Astrocyte of the cerebellum (primary cell): ENCODE results near the gene CXCL16.

Experiments
- DNase-seq: peaks from one replicate; pipeline ENCODE4 v3.0.0-alpha.2; 2011; ENCODE audit warnings: low read depth
- H3K4me3 ChIP-seq: 2 replicates; pipeline ENCODE4 v1.5.1; 2011; ENCODE audit warnings: mild to moderate bottlenecking, low read depth, low read length, moderate library complexity
- in situ Hi-C: cut with HindIII; loops from 2 replicates; pipeline ENCODE4 v1.10.0; 2017; ENCODE audit warnings: low sequenced_read_pairs
- TF ChIP-seq, protein P1 (sequence below): IDR thresholded peaks from 2 replicates; pipeline ENCODE4 v1.5.1; 2012; ENCODE audit warnings: low read length, low read depth, moderate library complexity, mild to moderate bottlenecking; ENCODE audit errors: missing control alignments

The CXCL16 gene

DNA sequence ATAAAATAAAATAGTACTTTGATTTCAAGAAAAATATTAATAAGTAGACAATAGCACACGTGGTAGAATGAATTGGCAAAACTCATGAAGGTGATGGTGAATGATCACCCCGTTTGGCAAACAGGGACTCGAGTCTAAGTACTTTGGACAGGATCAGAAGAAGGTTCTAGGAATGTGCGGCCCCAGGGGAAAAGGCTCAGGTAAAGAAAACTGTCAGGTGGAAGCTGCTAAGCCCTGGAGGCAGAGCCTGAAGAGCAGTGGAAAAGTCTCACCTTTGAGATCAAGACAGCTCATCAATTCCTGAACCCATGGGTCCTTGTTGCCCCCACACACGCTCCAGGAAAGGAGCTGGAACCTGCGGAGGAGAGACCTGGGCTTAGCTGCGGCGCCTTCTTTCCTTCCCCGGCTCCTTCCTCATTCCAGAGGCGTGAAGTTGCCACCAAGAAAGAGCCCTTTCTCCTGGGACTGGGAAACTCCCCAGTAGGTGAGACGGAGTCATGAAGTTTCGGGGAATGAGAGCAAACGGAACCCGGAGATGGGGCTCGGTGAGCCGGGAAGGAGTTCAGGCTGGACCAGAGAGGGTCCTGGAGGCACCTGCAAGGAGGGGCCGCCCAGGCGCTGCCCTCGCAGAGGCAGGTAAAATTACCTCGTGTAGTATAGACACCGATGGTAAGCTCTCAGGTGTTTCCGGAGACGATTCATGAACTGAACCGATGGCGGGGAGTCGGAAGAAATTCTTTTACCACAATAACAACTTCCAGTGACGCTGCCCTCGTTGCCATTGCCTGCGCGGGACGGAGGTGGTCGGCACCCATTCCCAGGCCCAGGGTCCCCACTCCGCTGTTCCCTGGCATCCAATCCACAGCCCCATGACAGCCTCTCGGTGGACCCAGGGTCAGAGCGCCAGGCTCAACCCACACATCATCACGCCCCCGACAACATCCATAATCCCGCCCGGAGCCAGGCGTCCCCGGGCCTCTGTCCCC is 1.3 kb downstream of the CXCL16 start:
- TF ChIP-seq, protein P1, sequence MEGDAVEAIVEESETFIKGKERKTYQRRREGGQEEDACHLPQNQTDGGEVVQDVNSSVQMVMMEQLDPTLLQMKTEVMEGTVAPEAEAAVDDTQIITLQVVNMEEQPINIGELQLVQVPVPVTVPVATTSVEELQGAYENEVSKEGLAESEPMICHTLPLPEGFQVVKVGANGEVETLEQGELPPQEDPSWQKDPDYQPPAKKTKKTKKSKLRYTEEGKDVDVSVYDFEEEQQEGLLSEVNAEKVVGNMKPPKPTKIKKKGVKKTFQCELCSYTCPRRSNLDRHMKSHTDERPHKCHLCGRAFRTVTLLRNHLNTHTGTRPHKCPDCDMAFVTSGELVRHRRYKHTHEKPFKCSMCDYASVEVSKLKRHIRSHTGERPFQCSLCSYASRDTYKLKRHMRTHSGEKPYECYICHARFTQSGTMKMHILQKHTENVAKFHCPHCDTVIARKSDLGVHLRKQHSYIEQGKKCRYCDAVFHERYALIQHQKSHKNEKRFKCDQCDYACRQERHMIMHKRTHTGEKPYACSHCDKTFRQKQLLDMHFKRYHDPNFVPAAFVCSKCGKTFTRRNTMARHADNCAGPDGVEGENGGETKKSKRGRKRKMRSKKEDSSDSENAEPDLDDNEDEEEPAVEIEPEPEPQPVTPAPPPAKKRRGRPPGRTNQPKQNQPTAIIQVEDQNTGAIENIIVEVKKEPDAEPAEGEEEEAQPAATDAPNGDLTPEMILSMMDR = no peak
- DNase-seq = no peak
- in situ Hi-C loops = no loop called here
- peak overlapping the region; percentile 60 for H3K4me3 ChIP-seq

DNA sequence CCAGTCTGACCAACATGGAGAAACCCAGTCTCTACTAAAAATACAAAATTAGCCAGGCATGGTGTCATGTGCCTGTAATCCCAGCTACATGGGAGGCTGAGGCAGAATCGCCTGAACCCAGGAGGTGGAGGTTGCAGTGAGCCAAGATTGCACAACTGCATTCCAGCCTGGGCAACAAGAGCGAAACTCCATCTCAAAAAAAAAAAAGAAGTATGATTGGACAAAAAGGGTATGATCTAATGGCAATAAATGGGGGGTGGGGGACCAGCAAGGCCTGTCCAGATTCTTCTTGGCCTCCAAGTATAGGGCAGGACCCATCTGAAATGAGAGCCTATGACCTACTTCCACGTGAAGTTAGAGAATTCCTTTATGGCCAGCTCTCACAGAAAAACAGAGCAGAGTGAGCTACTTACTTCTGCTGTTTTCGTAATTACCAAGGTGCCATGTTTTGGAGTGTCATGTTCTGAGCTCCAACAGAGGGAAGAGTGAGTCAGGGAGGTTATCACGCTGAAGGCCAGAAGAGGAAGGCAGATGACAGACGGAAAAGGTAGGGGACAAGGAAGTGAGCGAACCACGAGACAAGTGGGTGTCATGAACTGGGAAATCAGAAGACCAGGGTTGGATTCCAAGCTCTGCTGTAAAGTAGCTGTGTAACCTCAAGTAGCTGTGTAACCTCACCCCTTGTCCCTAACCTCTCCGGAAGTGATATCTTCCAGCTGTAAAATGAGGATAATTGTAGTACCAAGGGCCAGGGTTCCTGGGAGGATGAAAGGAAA is 3.7 kb downstream of the CXCL16 start:
- TF ChIP-seq, protein P1 = no peak
- no peak for DNase-seq
- H3K4me3 ChIP-seq = no peak overlapping the region
- in situ Hi-C loops = no loop called here

GRCh38 chr17:4734857-4735475 is 4.8 kb downstream of the CXCL16 start:
- in situ Hi-C loops = no loop called here
- H3K4me3 ChIP-seq = no peak overlapping the region
- TF ChIP-seq, protein P1 = no peak
- no peak for DNase-seq

DNA sequence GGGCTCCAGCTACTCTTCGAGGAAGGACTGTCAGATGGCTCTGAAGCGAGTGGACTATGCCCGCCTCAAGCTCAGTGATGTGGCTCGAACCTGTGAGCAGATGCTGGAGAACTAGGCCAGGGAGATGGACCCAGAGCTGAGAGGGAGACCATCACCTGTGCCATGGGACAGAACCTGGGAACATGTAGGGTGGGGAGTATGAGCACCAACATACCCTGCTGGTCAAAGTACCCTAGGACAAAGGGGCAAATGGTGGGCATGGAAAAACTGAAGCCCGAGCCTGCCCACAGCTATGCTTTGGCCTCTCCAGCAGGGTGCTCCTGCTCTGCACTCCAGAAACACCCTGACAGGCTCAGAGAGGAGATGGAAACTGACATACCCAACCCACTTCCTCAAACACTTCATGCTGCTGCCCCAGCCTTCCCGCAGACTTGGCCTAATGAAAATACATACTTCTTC is 6.6 kb downstream of the CXCL16 start:
- no peak overlapping the region for H3K4me3 ChIP-seq
- in situ Hi-C loops = no loop called here
- no peak for DNase-seq
- TF ChIP-seq, protein P1 = no peak

DNA sequence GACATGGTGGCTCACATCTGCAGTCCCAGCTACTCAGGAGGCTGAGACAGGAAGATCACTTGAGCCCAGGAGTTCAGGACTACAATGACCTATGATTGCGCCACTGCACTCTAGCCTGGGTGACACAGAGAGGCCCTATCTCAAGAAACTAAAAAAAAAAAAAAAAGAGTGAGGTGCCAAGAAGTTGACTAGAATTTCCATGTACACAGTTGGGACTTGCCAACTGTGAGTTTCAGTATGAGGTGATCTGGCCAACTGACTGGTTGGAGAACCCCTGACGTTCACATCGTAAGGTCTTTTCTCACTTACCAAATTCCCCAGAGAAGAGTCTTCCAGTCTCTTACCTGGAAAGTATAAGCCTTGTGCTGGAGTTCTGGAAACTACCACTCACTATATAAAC is 11.6 kb downstream of the CXCL16 start:
- in situ Hi-C loops = loop anchor here (5.0 to 10.0 kb wide), 3 partner anchors 59 to 213 kb away; partner anchors contain the start of genes GLTPD2 and VMO1
- DNase-seq = no peak
- TF ChIP-seq, protein P1 = no peak

DNA sequence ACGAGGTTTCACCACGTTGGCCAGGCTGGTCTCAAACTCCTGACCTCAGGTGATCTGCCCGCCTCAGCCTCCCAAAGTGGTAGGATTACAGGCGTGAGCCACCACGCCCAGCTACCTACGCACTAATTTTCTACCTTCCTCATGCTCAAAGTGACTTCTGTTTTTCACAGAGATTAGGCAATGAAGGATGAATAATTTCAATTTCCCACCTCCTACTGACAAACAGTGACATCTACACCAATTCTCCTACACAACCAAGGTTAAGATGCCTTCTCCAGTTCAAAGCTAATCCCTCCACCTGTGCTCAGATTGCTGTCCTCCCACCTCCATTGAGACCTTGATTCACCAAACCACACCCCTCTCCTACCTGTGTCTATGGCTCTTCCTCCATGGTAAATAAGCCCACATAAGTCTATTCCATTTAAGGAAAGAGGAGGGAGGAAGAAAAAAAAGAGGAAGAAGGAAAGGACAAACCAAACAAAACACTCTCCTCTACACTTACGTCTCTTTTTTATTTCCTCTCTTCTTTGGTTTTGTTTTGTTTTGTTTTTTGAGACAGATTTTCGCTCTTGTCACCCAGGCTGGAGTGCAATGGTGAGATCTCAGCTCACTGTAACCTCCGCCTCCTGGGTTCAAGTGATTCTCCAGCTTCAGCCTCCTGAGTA is 13.9 kb downstream of the CXCL16 start:
- TF ChIP-seq, protein P1 = no peak
- H3K4me3 ChIP-seq = no peak overlapping the region
- no peak for DNase-seq
- in situ Hi-C loops = loop anchor here (5.0 to 10.0 kb wide), 3 partner anchors 62 to 211 kb away; partner anchors contain the start of genes GLTPD2 and VMO1

More for the DNA sequence above, 11.6 kb downstream of the CXCL16 start:
- H3K4me3 ChIP-seq = no peak overlapping the region
